Type B pancreatic cell (in vitro differentiated cells): ENCODE results near the gene SLC4A4. TPM values are rescaled to one million over a fixed set of nuclear protein-coding genes. Genes with fewer than 3 reads are reported as not detected.

Experiments
- DNase-seq: peaks from one replicate; pipeline ENCODE4 v3.0.0; 2021; ENCODE audit warnings: mixed read lengths; ENCODE audit not compliant: unreplicated experiment; ENCODE audit errors: extremely low spot score
- H3K27ac Mint-ChIP-seq: 2 replicates; pipeline ENCODE4 v1.8.0; 2021; ENCODE audit warnings: mild to moderate bottlenecking, mixed read lengths
- H3K27me3 Mint-ChIP-seq: 2 replicates; pipeline ENCODE4 v1.8.0; 2021; ENCODE audit warnings: mixed read lengths
- H3K36me3 Mint-ChIP-seq: 2 replicates; pipeline ENCODE4 v1.8.0; 2021; ENCODE audit warnings: mixed read lengths
- H3K4me1 Mint-ChIP-seq: one replicate; pipeline ENCODE4 v1.8.0; 2021; ENCODE audit warnings: mixed read lengths; ENCODE audit not compliant: unreplicated experiment
- H3K4me3 Mint-ChIP-seq: 2 replicates; pipeline ENCODE4 v1.8.0; 2021; ENCODE audit warnings: mild to moderate bottlenecking, mixed read lengths
- H3K9me3 Mint-ChIP-seq: 2 replicates; pipeline ENCODE4 v1.8.0; 2021; ENCODE audit warnings: mixed read lengths
- total RNA-seq: library from RNA; stranded (reverse); gene quantifications from 2 replicates; pipeline ENCODE4 v1.2.1, GENCODE V29; 2021; ENCODE audit warnings: low replicate concordance
- TF ChIP-seq, protein P1 (sequence below): fragments of 200-600 bp; sonication (generic); conservative IDR thresholded peaks from 2 replicates; pipeline ENCODE4 v1.5.0; 2021; ENCODE audit warnings: antibody characterized with exemption, mild to moderate bottlenecking

SLC4A4 gene
- total RNA-seq, 1 donor from 2014 or later = 27.2 TPM

- no peaks in the 10 kb centered on the region for H3K27me3 Mint-ChIP-seq
- TF ChIP-seq, protein P1, sequence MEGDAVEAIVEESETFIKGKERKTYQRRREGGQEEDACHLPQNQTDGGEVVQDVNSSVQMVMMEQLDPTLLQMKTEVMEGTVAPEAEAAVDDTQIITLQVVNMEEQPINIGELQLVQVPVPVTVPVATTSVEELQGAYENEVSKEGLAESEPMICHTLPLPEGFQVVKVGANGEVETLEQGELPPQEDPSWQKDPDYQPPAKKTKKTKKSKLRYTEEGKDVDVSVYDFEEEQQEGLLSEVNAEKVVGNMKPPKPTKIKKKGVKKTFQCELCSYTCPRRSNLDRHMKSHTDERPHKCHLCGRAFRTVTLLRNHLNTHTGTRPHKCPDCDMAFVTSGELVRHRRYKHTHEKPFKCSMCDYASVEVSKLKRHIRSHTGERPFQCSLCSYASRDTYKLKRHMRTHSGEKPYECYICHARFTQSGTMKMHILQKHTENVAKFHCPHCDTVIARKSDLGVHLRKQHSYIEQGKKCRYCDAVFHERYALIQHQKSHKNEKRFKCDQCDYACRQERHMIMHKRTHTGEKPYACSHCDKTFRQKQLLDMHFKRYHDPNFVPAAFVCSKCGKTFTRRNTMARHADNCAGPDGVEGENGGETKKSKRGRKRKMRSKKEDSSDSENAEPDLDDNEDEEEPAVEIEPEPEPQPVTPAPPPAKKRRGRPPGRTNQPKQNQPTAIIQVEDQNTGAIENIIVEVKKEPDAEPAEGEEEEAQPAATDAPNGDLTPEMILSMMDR = no peak
- H3K9me3 Mint-ChIP-seq = peaks cover 1% of the 10 kb centered on the region
- no peak overlapping the region for H3K4me3 Mint-ChIP-seq
- H3K4me1 Mint-ChIP-seq = no peaks in the 10 kb centered on the region
- DNase-seq = no peak
- H3K36me3 Mint-ChIP-seq = no peaks in the 10 kb centered on the region
- H3K27ac Mint-ChIP-seq = no peak overlapping the region
These were observed 91.8 kb downstream of the SLC4A4 start for GRCh38 chr4:71430609-71431008.

DNA sequence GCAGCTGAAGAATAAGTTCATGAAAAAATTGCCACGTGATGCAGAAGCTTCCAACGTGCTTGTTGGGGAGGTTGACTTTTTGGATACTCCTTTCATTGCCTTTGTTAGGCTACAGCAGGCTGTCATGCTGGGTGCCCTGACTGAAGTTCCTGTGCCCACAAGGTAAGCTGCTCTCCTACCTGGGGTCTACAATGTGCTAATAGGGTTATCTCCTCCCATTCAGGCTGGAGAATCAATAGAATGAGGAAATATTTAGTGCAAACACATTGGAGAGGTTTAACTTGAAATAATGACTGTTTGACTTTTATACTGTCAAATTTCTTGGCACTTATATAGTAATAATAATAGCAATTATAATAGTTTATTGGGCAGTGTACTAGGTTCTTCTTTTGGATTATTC, 101.8 kb downstream of the SLC4A4 start:
- no peak for DNase-seq
- Mint-ChIP-seq H3K4me3 (no peak overlapping the region), H3K4me1 (peaks cover 21% of the 10 kb centered on the region), H3K27me3 (no peaks in the 10 kb centered on the region), H3K9me3 (no peaks in the 10 kb centered on the region), H3K27ac (no peak overlapping the region), H3K36me3 (no peaks in the 10 kb centered on the region)
- TF ChIP-seq, protein P1 = no peak

GRCh38 chr4:71441186-71442169, 102.7 kb downstream of the SLC4A4 start:
- H3K27me3 Mint-ChIP-seq = no peaks in the 10 kb centered on the region
- H3K27ac Mint-ChIP-seq = no peak overlapping the region
- peaks cover 21% of the 10 kb centered on the region for H3K4me1 Mint-ChIP-seq
- DNase-seq = no peak
- H3K36me3 Mint-ChIP-seq = no peaks in the 10 kb centered on the region
- TF ChIP-seq, protein P1 = no peak
- no peaks in the 10 kb centered on the region for H3K9me3 Mint-ChIP-seq
- H3K4me3 Mint-ChIP-seq = no peak overlapping the region

DNA sequence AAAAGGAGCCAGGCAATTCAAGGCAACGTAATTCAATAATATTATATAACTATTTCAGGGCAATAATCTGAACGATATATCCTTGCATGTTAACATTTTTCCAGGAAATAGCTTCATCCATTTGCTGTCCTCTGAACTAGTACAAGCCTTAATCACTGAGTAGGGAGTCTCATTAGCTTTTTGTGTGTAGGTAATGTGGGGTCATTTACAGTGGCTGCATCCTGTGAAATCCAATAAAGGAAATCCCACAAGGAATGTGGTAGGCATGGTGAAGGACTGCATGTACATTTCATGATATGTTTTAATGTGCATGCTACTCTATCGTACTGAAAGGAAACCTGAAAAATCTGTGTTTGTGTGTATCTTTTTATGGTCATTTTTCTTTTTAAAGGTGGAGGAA, 103.5 kb downstream of the SLC4A4 start:
- peaks cover 21% of the 10 kb centered on the region for H3K4me1 Mint-ChIP-seq
- no peaks in the 10 kb centered on the region for H3K9me3 Mint-ChIP-seq
- no peaks in the 10 kb centered on the region for H3K36me3 Mint-ChIP-seq

DNA sequence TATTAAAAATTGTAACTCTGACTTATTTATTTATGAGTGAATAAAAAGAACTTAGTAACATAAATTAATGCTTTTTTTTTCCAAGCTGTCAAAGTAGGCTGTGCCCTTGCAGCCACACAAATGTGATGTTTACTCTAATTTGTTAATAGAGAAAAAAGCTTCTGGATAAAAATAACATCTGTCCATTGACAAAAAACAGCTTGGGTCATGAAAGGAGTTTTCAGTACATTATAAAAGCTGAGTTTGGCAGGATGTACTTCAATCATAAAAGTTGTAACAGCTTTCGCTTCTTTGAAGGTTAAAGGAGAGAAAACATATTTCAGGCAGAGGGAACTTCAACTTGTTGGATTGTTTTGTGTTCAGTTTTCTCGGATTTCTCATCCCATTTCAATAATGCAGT, 105.6 kb downstream of the SLC4A4 start:
- no peaks in the 10 kb centered on the region for H3K36me3 Mint-ChIP-seq
- H3K27ac Mint-ChIP-seq = no peak overlapping the region
- no peak overlapping the region for H3K4me3 Mint-ChIP-seq
- peaks cover 21% of the 10 kb centered on the region for H3K4me1 Mint-ChIP-seq
- no peaks in the 10 kb centered on the region for H3K27me3 Mint-ChIP-seq
- no peak for DNase-seq
- TF ChIP-seq, protein P1 = no peak
- no peaks in the 10 kb centered on the region for H3K9me3 Mint-ChIP-seq

More for the DNA sequence above, 103.5 kb downstream of the SLC4A4 start:
- no peak overlapping the region for H3K4me3 Mint-ChIP-seq
- TF ChIP-seq, protein P1 = no peak
- no peaks in the 10 kb centered on the region for H3K27me3 Mint-ChIP-seq
- DNase-seq = no peak
- no peak overlapping the region for H3K27ac Mint-ChIP-seq
